Measurements from ENCODE around the gene CST9.

DNA sequence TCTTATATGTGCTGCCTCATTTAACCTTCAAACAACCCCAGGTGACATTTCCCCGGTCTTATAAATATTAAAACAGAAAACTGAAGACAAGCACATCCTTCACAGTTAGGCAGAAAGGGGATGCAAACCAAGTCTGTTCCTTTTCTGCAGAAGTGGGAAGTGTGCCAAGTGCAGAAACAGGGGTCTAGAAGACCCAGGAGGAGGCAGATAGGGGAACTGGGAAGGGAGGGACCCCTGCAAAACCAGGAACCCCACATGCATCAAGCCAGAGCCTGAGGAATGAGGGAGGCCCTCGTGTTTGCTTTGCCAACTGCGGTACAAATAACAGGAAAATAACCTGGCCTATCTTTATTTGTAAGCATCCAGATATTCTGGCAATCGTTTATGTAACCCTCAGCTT is 49.0 kb upstream of the CST9 start:
- TF ChIP-seq SAP30 (IDR thresholded peaks at IDR 0.05; ENCODE audit: insufficient read depth, insufficient replicate concordance, low read length) (no peak), BRCA1 (IDR thresholded peaks at IDR 0.05; ENCODE audit: low read depth, low read length) (no peak), CTCF (IDR thresholded peaks at IDR 0.05; ENCODE audit: control extremely low read depth in 1 of 3, insufficient read depth in 1 of 3, low read depth in 1 of 3, low read length in 3 of 3) (no peak), RAD21 (IDR thresholded peaks at IDR 0.05 in 1 of 2, conservative IDR thresholded peaks at IDR 0.05 in 1 of 2; ENCODE audit: low read depth in 2 of 2, low read length in 2 of 2) (no peak), ASH2L (IDR thresholded peaks at IDR 0.05; ENCODE audit: low read length) (no peak), EP300 (IDR thresholded peaks at IDR 0.05; ENCODE audit: borderline replicate concordance in 1 of 2, low read depth in 2 of 2, low read length in 2 of 2) (no peak), RBBP5 (IDR thresholded peaks at IDR 0.05; ENCODE audit: borderline replicate concordance, low read depth, low read length) (no peak), EZH2 (IDR thresholded peaks at IDR 0.05; ENCODE audit: low read depth, low read length, severe bottlenecking) (no peak), RFX5 (IDR thresholded peaks at IDR 0.05; ENCODE audit: borderline replicate concordance, low read depth, low read length) (no peak), NANOG (IDR thresholded peaks at IDR 0.05; ENCODE audit: insufficient read depth, low read depth, low read length, poor library complexity, severe bottlenecking) (no peak), CBX5 (IDR thresholded peaks at IDR 0.05; ENCODE audit: low read depth, low read length) (no peak), BACH1 (IDR thresholded peaks at IDR 0.05; ENCODE audit: low read length) (no peak)
- TF ChIP-seq, protein P1, sequence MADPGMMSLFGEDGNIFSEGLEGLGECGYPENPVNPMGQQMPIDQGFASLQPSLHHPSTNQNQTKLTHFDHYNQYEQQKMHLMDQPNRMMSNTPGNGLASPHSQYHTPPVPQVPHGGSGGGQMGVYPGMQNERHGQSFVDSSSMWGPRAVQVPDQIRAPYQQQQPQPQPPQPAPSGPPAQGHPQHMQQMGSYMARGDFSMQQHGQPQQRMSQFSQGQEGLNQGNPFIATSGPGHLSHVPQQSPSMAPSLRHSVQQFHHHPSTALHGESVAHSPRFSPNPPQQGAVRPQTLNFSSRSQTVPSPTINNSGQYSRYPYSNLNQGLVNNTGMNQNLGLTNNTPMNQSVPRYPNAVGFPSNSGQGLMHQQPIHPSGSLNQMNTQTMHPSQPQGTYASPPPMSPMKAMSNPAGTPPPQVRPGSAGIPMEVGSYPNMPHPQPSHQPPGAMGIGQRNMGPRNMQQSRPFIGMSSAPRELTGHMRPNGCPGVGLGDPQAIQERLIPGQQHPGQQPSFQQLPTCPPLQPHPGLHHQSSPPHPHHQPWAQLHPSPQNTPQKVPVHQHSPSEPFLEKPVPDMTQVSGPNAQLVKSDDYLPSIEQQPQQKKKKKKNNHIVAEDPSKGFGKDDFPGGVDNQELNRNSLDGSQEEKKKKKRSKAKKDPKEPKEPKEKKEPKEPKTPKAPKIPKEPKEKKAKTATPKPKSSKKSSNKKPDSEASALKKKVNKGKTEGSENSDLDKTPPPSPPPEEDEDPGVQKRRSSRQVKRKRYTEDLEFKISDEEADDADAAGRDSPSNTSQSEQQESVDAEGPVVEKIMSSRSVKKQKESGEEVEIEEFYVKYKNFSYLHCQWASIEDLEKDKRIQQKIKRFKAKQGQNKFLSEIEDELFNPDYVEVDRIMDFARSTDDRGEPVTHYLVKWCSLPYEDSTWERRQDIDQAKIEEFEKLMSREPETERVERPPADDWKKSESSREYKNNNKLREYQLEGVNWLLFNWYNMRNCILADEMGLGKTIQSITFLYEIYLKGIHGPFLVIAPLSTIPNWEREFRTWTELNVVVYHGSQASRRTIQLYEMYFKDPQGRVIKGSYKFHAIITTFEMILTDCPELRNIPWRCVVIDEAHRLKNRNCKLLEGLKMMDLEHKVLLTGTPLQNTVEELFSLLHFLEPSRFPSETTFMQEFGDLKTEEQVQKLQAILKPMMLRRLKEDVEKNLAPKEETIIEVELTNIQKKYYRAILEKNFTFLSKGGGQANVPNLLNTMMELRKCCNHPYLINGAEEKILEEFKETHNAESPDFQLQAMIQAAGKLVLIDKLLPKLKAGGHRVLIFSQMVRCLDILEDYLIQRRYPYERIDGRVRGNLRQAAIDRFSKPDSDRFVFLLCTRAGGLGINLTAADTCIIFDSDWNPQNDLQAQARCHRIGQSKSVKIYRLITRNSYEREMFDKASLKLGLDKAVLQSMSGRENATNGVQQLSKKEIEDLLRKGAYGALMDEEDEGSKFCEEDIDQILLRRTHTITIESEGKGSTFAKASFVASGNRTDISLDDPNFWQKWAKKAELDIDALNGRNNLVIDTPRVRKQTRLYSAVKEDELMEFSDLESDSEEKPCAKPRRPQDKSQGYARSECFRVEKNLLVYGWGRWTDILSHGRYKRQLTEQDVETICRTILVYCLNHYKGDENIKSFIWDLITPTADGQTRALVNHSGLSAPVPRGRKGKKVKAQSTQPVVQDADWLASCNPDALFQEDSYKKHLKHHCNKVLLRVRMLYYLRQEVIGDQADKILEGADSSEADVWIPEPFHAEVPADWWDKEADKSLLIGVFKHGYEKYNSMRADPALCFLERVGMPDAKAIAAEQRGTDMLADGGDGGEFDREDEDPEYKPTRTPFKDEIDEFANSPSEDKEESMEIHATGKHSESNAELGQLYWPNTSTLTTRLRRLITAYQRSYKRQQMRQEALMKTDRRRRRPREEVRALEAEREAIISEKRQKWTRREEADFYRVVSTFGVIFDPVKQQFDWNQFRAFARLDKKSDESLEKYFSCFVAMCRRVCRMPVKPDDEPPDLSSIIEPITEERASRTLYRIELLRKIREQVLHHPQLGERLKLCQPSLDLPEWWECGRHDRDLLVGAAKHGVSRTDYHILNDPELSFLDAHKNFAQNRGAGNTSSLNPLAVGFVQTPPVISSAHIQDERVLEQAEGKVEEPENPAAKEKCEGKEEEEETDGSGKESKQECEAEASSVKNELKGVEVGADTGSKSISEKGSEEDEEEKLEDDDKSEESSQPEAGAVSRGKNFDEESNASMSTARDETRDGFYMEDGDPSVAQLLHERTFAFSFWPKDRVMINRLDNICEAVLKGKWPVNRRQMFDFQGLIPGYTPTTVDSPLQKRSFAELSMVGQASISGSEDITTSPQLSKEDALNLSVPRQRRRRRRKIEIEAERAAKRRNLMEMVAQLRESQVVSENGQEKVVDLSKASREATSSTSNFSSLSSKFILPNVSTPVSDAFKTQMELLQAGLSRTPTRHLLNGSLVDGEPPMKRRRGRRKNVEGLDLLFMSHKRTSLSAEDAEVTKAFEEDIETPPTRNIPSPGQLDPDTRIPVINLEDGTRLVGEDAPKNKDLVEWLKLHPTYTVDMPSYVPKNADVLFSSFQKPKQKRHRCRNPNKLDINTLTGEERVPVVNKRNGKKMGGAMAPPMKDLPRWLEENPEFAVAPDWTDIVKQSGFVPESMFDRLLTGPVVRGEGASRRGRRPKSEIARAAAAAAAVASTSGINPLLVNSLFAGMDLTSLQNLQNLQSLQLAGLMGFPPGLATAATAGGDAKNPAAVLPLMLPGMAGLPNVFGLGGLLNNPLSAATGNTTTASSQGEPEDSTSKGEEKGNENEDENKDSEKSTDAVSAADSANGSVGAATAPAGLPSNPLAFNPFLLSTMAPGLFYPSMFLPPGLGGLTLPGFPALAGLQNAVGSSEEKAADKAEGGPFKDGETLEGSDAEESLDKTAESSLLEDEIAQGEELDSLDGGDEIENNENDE (IDR thresholded peaks at IDR 0.05; ENCODE audit: insufficient replicate concordance, low read length): no peak
